ENCODE data around the gene KCTD11.
"Not testable (repeated sequence)": the region's sequence is repeated elsewhere in the genome, so short reads cannot be mapped to it uniquely, and the experiment has no call there.

Gene KCTD11

DNA sequence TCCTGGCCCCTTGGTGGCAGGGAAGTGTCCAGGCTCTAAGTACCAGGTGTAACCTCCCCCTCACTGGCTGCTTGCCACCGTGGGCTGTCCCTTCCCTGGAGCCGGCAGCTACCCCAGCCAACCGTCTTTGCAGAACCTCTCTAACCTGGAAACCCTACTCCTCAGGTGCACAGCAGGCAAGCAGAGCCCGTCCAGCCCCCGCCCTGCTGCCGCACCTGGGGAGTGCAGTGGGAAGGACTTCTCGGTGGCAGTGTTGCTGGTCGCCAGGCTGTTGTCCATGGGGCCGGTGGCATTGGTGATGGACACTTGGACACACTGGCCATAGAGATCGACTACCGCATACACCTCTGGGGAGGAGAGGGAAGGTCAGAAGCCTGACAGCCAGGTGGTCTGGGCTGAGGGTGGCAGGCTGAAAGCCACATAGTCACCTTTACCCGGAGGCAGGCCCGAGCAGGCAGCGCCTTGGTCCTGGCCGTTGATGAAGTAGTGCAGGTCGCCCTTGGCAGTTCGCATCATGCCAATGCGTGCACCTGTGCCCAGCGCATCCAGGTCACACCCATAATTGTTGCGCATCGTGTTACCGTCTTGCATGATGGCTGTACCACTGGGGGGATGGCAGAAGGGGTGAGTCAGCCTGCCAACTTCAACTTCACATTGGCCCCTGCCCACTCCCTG lies 29.3 kb upstream of the KCTD11 start:
- DNase-seq (ENCODE audit: low spot score) = no peak

DNA sequence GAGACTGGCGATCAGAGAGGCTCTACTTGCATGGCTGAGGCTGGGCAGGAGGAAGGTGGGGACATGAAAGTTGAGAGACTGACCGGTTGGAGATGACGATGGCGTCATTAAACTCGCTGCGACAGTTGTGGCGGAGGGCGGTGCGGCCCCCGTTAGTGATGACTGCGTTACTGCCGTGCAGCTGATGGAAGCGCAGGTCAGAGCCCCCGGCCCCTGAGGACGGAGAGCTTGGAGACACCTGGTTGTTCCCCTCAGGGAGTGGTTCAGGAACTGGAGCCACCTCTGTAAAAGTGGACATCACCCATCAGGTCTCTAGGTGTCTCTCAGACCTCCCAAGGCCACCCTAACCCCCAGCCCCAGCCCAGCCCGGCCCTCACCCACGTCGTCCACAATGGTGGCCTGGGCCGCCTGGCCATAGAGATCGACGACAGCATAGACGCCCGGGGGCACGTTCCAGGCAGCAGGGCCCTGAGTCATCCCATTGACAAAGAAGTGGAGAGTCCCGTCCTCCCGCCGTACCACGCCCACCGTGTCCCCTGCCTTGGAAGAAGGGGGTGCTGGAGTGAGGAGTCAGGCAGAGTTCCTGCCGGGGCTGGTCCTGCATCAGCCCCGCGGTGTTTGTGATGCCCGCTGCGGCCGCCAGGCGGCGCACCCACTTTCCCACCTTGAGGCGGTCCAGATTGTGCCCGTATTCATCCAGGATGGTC lies 28.1 kb upstream of the KCTD11 start:
- DNase-seq (ENCODE audit: low spot score) = no peak

DNA sequence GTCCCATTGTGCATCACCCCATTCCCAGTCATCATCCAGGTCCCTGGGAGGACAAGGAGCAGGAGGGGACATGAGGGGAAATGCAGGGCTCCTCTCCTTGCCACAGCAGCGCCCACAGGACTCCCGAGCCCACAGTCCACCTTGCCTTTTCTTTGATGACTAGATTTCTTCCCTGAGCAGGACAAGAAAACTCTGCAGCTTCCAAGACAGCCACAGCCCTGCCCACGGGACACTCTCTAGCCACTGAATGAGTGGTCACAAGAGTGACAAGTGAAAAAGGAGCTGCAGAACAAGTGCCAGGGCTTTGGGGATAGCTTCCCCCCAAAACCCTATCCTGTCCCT lies 27.6 kb upstream of the KCTD11 start:
- DNase-seq (ENCODE audit: low spot score) = no peak

DNA sequence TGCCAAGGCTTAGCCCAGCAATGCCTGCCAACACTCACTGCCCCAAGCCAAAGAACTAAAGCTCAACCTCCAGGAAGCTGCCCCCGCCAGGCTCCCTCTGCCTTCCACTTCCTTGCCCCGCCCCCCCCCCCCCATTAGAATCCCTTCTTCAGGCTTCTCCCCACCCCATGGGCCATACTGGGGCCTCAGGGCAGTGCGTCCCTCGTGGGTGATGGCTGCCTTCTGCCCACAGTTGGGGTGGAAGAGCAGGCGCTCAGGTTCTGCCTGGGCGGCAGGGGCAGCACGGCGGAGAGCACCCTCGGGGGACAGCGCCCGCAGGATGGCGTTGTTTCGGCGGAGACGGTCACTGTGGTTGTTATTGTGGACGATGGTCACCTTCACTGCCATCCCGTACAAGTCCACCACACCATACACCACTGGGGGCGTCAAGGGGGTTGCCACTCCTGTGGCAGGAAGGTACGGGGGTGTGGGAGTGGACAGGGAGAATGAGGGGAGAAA lies 26.9 kb upstream of the KCTD11 start:
- DNase-seq (ENCODE audit: low spot score) = no peak

DNA sequence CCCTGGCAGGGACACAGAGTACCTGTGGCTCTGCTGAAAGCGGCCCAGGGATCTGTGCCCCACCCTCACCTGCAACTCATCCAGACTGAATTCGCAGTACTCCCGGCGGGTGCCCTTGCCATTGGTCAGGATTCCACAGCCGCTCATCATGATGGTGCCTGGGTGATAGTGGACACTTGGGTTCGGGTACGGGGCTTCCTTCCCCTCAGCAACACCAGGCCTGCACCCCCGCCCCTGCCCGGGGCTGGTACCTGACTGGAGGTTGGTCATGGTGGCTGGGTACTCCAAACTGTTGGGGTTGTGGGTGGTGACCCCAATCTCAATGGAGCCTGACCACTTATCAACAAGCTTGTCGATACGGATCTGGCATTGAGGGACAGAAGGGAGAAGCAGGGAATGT lies 25.8 kb upstream of the KCTD11 start:
- DNase-seq (ENCODE audit: low spot score) = no peak

DNA sequence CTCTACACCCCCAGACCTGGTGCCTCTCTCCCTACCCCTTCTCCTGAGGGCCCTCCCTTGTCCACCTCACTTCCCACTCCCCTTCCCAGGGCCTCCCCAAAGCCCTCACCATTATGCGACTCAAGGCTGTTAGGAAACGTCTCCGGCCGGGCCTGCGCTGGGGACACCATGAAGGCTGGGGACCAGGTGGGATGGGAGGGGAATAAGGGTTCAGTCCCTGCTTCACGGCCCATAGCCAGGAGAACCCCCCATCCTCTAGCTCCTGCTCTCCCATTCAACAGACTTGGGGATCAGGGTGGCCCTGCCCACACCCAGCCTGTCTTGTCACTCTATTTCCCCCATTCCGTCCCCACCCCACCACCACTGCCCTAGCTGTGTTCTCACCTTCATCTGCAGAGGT lies 24.9 kb upstream of the KCTD11 start:
- DNase-seq (ENCODE audit: low spot score) = no peak

DNA sequence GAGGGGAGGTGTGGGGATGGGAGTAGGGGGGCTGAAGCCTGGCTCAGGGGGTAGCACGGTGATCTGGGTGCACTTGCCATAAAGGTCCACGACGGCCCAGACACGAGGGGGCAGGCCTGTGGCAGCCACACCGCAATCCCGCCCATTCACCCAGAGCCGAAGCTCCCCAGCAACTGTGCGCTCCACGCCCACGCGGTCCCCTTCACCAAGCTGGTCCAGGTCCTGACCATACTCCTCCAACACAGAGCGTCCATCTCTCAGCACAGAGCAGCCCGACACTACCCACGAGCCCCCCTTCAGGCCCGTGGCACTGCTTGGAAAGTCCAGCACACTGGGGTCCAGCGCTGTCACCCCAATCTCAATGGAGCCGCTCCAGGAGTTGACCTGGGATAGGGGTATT lies 24.5 kb upstream of the KCTD11 start:
- no peak for DNase-seq (ENCODE audit: low spot score)

DNA sequence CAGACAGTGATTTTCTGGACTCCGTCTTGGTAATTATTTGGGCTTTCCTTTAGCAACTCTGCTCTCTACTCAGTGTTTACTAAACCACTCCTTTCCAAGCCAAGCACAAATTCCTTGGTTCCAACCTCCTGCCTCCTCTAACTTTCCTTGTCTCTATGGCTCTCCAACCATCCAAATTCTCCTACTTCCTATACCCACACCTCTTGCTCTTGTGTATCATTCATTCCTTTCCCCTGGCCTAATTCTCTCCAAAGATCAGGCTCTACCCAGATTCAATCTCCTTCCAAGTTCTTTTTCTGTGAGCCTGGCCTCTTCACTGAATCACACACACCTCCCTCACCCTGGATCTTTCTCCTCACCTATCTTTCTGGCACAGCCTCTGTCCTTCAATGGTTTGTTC lies 24.0 kb upstream of the KCTD11 start:
- no peak for DNase-seq (ENCODE audit: low spot score)

DNA sequence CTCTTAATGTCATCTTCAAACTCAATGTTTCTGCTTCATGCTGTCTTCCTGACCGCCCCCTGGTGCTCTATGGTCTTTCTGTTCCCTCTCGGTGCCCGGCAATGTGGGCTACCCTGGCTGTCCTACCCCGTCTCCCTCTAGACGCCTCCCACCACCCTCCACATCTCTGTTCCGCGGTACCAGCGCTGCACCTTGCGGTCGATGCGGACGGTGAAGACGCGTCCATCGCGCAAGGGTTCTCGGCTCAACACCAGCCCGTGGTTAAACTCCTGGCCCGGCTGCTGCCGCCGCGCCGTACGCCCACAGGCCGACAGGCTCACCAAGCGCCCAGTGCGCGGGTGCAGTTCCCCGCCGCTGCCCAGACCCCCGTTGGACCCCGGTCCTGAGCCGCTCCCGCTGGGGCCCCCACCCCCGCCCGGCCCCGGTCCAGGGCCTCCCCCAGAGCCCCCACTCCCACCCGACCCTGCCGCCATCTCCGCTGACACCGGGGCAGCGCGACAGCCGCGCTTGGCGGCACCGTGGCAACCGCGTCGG lies 23.1 kb upstream of the KCTD11 start, which contains the start of gene NEURL4:
Gene NEURL4, minus strand, starts transcription at position 496 of the 534 bp plus-strand sequence. Its CDS starts 23 bp downstream, at position 473.
- DNase-seq (ENCODE audit: low spot score) = no peak

DNA sequence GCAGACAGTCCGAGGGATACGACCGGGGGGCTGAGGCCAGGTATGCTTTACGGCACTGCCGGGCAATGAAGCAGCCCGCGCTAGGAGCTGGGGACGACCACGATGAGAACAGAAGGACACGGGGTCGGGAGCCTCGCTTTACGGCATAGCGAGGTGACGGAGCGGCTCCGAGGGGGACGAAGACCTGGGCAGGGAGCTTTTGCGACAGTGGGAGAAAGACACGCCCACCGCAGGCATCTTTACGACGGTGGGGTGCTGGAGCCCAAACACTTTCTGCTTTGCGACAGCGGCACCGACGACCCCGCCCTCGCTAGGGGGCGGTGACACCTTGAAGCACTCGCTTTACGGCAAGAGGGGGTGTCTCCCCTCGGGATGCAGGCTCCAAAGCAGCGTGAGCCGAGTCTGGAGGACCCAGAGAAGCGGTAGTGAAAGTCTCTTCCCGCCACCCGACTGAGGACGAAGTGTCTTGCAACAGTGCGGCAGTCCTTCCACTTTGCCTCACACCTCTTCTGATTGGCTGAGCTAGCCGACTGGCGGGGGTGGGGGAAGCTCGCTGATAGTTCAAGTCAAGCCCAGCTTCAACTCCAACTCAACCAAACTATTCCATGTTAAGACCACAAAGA lies 22.5 kb upstream of the KCTD11 start:
- peak; percentile 98 for DNase-seq (ENCODE audit: low spot score)

DNA sequence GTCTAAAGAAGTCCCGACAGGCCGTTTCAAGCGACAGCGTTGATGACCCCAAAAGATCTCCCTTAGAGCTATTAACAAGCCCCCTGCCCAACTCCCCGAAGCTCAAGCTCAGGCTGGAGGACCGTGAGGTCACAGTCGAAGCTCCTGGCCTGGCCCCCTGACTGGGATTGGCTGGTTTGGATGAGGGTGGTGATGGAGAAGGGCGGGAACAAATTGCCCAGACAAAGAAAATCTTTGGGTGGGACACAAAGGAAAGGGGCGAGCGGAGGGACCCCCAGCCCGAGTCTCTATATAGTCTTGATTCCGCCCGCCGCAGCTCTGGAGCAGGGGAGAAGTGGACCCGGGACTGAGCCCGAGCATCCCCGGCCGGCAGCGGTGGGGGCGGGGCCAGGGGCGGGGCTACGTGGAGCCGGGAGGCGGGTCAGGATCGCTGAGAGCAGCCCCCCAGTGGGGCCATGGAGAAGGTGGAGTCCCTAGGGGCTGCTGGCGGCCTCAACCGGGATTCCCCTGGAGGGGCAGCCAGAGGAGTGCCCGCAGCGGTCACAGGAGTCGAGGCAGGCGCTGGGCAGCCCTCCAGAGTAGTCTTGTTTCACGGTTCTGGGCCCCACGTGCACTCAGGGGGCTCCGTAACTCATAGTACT lies 21.8 kb upstream of the KCTD11 start:
- peak; percentile 83 for DNase-seq (ENCODE audit: low spot score)

DNA sequence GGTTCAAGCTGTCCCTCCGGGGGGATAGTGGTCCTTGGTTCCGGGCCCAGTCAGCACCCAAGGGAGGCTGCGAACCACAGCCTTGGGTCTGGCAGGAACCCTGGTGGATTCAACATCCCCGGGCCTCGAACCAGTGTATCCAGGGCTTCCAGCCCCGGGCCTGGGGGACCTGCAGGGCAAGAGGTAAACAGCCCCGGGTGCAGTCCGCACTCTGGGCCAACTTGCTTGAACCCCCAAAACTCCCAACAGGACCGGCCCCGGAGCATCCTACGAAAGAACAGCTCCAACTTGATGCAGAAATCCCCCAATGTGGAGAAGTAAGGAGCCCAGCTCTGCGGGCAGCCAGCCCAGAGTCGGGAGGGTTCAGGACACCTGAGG lies 21.3 kb upstream of the KCTD11 start:
- no peak for DNase-seq (ENCODE audit: low spot score)

DNA sequence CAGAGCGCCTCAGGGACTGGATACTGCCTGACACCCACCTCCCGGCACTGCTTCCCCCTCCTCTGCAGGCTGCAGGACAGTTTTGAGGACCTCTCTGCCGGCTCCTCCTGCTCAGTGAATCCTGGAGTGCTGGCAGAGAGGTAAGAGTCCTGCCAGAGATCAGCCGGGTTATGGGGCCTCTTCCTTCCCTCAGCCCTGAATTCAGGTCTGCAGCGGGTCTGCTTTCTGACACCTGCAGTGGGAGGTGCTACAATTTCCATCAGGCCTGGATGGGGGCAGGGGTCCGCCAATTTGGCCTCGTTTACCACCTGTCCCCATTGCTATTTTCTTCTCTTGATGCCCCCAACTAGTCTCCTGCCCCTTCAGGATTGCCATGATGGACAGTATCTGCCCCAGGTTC lies 19.9 kb upstream of the KCTD11 start:
- no peak for DNase-seq (ENCODE audit: low spot score)

DNA sequence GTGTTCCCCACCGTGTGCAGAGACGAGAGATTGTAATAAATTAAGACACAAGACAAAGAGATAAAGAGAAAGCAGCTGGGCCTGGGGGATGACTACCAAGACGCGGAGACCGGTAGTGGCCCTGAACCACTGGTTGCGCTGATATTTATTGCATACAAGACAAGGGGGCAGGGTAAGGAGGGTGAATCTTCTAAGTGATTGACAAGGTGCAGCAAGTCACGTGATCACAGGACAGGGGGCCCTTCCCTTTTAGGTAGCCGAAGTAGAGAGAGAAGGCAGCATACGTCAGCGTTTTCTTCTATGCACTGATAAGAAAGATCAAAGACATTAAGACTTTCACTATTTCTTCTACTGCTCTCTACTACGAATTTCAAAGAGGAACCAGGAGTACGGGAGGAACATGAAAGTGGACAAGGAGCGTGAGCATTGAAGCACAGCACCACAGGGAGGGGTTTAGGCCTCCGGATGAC lies 19.3 kb upstream of the KCTD11 start:
- DNase-seq (ENCODE audit: low spot score) = not testable (repeated sequence)

DNA sequence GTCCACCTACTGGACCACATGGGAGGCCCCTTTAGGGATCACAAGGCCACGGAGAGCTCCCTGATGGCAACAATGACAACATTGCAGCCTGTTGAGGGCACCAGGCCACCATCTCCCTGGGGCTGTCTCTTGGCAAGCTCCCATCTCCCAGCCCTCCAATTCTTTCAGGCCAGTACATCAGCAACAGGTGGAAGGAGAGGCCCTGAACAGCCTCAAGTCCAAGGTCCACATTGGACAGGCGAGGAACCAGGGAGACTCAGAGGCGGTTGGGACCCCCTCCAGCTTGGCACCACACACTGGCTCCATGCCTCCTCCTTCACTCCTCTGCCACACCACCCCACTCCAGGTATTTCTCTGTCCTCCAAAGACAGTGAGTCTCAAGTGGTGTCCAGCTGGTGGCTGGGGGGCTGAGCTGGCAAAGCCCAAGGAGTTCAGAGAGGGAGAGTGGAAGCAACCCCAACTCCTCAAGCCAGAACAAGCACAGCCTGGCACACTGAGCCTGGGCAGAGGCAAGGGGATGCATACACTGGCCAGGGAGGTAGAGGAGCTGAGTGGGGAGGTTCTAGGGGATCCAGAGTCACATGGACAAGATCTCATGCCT lies 16.9 kb upstream of the KCTD11 start:
- DNase-seq (ENCODE audit: low spot score) = no peak

DNA sequence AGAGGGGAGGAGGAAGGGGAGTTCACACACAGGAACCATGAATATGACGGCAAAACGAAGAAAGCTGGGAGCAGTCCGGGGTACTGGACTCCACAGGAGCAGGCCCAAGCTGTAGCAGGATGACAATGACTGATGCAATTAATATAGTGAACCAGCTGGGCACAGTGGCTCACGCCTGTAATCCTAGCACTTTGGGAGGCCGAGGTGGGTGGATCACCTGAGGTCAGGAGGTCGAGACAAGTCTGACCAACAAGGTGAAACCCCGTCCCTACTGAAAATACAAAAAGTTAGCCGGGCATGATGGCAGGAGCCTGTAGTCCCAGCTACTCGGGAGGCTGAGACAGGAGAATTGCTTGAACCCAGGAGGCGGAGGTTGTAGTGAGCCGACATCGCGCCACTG lies 16.2 kb upstream of the KCTD11 start:
- DNase-seq (ENCODE audit: low spot score) = not testable (repeated sequence)

DNA sequence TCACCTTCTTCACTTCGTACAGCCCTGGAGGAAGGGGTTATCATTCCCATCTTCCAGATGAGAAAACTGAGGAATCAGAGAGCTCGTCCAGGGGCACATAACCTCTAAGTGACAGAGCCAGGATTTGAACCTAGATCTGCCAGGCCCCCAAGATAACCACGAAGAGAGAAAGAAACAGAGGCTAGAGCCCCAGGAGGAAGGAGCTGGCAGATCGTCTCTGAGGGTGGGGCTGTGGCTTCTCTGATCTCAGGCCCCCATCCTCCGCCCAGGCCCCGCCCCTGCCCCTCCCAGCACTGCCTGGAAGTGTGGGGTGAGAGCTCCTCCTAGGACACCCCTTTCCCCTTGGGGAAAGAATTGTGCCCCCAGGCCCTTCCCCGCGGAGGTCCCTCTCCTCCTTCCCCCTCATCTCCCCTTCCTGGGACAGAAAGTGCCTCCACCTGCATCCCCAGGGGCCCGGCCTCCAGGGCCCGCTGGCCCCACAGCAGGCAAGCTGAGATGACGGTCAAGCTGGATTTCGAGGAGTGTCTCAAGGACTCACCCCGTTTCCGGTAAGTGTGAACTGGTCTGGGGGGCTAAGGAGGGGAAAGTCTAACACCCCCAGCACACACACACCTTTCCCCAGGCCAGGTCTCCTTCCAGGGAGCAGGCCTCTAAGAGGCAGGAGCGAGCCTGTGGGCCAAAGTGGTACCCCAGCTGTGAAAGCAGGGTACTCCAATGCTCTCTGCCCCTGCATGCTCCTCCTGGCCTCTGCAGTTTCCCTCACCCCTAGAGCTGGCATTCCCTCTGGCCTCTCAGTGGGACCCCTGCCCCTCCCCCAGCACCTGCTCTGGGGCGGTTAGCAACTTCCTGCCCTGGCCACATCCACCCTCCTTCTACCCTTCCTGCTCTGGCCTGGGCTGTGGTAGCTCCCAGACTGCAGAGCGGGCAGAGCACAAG lies 15.5 kb upstream of the KCTD11 start, which contains the start of gene ACAP1:
Gene ACAP1, plus strand, starts transcription at position 290 of the 936 bp plus-strand sequence. Its CDS starts 206 bp downstream, at position 496.
- no peak for DNase-seq (ENCODE audit: low spot score)

DNA sequence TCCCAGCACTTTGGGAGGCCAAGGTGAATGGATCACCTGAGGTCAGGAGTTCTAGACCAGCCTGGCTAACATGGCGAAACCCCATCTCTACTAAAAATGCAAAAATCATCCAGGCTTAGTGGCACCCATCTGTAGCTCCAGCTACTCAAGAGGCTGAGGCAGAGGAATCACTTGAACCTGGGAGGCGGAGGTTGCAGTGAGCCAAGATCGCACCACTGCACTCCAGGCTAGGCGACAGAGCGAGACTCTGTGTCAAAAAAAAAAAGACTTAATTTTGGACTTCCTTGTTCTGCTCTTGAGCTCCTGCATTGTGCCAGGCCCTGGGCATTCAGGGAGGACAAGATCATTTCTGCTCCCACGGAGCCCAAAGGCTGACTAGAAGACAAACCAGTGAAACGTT lies 14.4 kb upstream of the KCTD11 start:
- DNase-seq (ENCODE audit: low spot score) = not testable (repeated sequence)

DNA sequence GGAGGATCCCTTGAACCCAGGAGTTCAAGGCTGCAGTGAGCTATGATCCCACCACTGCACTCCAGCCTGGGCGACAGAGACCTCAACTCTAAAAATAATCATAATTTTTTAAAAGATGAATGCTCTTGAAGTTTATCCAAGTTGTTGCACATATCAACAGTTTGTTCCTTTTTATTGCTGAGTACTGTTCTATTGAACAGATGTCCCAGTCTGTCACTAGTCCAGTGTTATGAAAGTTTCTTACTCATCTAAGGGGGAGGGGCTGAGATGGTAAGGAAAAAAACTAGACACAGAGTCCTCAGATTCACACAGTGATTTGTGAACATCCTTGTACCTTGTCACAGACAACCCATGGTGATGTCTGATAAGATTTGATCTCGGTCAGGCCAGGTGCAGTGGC lies 11.8 kb upstream of the KCTD11 start:
- peak; percentile 46 for DNase-seq (ENCODE audit: low spot score)

DNA sequence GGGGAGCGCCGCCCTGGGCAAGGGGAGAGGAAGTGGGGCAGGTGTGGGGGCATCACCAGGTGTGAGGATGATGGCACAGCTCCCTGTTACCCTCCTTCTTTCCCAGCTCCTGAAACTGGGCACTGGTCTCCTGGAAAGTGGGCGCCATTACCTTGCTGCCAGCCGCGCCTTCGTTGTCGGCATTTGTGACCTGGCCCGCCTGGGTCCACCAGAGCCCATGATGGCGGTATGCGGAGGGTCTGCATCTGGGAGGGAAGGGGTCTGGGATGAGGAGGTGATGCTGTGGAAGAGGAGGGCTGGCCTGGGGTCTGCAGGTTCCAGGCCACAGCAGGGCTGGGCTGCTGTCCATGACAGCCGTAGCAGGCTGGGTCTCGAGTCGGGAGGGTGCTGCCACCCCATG lies 10.1 kb upstream of the KCTD11 start:
- no peak for DNase-seq (ENCODE audit: low spot score)

DNA sequence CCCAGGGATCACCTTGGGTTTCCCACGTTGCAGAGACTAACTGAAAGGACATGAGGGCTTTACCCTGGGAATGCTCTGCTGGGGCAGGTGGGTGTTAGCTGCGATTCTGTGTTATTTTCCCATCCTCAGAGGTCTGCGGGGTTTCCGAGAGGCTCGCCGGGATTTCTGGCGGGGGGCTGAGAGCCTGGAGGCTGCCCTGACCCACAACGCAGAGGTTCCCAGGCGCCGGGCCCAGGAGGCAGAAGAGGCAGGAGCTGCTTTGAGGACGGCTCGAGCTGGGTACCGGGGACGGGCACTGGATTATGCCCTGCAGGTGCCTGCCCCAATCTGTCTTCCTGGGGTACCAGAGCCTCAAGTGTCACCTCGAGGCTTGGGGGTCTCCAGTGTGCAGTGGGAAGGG lies 8.7 kb upstream of the KCTD11 start:
- no peak for DNase-seq (ENCODE audit: low spot score)
